Fibroblast of skin of left biceps (primary cell): Measurements from ENCODE around the gene CFL1.
"Not testable (repeated sequence)": the region's sequence is repeated elsewhere in the genome, so short reads cannot be mapped to it uniquely, and the experiment has no call there.

ENCODE experiments used
- DNase-seq, 2 experiments: peaks; one replicate each; pipeline ENCODE4 v3.0.0-alpha.2; 2013; ENCODE audit warnings: low read depth in 2 of 2

The CFL1 gene

DNA sequence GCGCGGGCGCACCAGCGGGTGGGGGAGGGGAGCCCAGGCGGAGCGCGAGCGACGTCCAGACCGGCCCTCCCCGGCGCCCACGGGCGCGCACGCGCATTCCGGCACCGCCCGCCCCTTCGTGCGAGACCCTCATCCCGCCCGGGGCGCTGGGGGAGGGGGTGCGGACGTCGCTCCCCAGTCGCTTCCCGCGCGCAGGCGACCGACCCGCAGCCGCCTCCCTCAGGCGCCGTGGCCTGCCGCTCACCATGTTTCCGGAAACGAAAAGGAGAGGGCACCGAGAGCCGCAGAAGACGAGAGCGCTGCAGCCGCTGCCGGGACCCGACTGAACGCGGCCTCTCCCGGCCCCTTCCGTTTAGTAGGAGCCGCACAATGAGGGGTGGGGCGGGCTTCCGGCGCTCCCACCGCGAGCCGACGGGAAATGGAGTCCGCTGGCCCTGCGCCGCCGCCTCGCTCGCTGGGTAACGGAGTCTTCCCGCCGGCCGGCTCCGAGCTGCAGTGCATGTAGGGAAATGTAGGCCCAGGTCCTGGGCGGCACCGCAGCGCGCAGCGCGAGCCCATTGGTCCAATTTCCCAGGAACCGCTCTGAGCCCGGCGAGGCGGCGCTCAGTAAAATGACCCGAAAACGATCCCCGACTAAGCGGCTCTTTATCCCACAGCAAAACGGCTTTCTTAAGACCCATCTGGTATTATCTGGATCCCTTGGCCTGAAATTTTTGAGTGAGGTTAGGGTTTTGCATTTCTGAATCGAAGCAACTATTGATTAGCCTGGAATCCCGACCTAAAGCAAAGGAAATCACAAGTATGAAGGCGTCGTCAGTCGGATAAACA, at the start of gene CFL1:
Gene CFL1 (minus strand): TSS at position 328 of the 828 bp plus-strand sequence. CDS start 81 bp downstream, at position 247.
- peak; percentile 95 to 96 for DNase-seq

DNA sequence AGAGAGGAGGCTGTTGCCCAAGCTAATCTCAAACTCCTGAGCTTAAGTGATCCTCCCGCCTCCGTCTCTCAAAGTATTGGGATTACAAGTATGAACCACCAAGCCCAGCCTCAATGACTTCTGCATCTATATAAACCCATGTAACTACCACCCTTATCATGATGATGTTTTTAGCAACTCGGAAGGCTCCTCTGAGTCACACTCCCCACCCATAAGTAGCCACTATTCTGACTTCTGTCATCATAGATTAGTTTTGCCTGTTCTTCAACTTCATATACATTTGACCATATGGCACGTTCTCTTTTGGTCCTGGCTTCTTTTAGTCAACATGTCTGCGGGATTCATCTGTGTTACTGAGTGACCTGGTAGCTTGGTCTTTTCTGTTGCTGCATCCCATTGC, 48.6 kb upstream of the CFL1 start:
- DNase-seq: no peak

DNA sequence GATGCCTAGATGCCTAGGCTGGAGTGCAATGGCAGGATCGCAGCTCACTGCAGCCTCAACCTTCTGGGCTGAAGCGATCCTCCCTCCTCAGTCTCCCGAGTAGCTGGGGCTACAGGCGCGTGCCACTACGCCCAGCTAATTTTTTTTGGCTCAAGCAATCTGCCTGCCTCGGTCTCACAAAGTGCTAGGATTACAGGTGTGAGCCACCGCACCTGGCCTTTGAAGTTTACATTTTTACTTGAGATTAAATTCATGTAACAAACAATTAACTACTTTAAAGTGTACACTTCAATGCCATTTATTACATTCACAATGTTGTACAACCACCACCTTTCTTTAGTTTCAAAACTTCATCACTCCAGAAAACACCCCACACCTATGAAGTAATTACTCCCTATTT, 45.7 kb upstream of the CFL1 start:
- no peak for DNase-seq

DNA sequence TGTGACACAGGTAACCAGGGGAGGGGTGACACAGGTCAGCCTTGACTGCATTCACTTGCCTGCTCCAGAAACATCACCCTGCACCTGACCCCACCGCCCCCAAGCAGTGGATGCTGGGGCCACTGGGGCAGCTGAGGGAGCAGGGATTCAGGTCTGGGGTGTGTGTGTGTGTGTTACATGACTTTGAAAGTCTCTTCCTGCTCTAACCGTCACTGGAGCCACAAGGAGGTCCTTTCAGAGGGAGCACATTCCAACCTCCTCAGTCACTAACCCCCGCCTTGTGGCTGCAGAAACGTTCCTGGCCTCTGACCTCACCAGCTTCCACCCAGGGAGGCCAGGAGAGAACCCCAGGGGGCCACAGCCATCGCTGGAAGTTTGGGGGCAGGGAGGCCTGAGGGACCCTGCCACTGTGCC, 45.1 kb upstream of the CFL1 start:
- DNase-seq: peak in 1 of 2 experiments; percentile 53

DNA sequence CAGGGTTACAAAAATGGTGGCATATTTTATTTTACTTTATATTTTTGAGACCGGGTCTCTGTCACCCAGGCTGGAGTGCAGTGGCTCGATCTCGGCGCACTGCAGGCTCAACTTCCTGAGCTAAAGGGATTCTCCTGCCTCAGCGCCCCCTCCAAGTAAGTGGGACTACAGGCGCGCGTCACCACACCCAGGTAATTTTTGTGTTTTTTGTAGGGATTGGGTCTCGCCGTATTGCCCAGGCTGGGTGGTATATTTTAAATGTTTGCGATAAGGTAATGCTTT, 42.9 kb upstream of the CFL1 start:
- no peak for DNase-seq

DNA sequence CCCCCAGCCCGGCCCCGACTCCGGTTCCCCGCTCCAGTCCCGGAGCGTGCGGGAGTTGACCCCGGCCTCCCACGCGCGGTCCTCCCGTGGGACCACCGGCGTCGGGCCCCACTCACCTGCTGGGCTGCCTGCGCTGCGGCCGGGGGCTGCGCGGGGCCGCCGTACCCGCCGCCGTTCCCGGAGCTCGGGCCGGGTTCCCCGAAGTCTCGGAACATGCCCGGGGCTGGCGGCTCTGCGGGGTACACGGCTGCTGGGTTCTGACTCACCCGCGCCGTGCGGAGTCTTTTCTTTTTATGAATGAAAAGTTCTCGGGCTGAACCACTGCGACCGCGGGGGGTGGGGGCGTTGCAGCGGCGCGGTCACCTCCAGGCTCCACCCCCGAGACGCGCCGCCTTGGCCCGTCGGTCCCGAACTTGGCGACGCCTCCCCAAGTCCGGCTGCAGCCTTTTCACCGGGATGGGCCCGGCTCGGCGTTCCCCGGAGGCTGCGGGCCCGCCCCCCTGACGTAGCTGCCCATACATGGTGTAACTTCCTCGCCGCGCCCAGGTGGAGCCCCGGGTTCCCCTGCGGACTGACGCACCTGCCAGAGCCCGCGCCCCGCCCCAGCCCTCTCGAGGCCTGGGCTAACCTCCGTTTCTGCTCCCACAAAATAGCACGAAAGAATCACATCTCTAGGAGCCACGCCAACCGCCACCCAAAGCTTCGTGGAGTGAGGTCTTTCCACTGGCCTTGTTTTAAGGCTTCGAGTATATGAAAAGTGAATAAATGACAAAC, 42.3 kb upstream of the CFL1 start, which contains the start of gene FOSL1:
Gene FOSL1 (minus strand): TSS at position 264 of the 774 bp plus-strand sequence. CDS start 49 bp downstream, at position 215.
- DNase-seq: peak; percentile 77 to 79

DNA sequence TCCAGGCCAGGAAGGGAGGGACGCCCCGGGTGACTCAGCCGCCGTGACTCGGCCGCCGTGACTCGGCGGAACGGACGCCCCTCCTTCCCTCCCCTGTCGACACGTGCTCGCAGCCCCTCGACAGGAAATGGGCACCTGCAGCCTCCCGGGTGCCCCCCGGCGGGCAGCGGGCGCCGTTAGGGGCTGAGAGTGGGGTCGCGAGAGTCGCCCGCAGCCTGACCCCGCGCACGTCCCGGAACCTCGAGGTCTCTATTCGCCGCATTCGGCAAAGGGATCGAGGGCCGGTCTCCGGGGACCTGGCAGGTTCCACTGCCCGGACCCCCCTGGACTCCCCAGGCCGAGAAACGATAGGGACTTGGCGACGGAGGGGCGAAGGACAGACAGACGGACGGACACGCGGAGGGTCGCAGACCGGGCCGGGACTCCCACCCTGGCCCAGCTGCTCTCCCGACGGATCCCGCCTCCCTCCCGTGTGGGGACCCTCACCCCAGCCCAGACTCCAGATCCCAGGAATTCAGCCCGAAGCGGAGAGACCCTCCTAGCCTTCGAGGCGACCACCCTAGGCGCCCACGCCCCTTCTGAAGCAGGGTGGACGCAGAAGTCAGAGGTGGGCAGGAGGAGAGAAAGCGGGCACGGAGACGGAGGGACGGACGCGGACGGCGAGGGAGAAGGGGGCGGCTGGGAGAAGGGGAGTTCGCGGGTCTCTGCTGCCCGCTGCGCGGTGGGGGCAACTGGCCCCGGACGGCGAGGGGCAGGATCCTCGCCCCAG, 41.6 kb upstream of the CFL1 start:
- DNase-seq: no peak

DNA sequence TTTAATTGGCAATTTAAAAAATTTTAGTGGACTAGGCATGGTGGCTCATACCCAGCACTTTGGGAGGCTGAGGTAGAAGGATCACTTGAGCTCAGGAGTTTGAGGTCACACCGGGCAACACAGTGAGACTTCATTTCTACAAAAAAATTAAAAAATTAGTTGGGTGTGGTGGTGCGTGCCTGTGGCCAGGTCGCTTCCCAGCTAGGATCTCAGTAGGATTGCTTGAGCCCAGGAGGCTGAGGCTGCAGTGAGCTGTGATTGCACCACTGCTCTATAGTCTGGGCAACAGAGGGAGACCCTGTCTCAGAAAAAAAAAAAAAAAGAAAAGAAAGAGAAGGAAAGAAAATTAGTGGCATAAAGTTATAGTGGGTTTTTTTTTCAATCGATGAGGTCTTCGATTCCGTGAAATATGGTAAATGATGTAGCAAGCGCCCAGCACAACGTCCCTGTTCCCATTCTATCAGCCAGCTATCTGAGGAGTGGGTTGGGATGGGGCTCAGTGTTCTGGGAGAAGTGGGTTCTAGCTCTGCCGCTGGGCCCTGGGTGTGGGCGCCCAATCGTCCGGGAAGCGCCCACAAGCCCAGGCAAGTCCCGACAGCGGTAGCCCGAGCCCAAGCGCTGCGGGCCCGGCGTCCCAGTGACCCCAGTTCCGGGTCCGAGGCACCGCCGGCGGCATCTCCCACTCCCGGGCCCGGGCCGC, 40.8 kb upstream of the CFL1 start:
- DNase-seq: no peak

DNA sequence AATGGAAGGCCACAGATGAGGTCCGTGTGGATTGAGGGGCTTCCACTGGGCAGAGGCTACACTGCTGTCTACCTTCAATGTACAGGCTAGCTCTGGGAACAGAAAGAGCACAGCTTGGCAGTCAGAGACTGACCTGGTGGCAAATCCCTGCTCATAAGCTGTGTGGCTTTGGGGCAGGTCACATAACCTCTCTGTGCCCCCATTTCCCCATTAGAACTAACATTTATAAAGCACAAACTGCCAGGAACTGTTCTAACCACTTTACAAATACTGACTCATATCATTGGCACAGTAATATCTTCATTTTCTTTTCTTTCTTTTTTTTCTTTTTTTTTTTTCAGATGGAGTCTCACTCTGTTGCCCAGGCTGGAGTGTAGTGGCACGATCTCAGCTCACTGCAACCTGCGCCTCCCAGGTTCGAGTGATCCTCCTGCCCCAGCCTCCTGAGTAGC, 39.1 kb upstream of the CFL1 start:
- no peak for DNase-seq

DNA sequence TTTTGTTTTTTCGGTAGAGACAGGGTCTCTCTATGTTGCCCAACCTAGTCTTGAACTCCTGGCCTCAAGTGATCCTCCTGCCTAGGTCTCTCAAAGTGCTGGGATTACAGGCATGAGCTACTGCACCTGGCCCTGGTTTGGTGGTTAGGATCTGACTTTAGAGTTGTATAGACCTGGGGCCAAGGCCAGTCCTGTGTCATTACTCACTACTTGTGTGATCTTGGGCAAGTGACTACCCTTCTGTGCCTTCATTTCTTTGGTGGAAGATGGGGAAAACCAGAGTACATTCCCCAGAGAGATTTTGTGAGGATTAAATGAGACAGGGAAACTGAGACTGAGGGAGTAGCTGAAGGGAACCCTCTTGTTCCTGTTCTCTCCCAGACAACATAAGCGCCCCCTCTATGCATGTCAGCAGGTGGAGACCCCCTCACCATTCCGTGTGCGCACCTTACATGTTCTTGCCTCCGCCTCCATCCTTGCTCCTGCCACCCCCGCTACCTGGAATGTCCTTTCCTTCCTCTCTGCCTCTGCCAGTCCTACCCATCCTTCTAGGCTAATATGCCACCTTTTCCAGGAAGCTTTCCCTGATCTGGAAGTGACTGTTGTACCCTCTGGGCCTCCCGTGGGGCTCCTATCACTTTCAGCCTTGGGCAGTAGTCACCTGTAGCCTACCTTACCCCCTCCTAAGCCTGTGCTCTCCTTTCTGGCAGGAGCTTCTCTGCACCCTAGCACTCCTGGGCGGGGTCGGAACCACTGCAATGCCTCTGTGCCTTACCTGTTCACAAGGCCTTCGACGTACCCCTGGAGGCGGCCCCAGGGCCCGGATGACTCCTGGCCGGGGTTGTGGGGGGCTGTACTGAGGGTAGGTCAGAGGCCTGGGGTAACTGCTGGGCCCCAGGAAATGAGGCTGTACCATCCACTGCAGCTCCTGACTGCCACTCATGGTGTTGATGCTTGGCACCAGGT, 38.3 kb upstream of the CFL1 start:
- DNase-seq: no peak

DNA sequence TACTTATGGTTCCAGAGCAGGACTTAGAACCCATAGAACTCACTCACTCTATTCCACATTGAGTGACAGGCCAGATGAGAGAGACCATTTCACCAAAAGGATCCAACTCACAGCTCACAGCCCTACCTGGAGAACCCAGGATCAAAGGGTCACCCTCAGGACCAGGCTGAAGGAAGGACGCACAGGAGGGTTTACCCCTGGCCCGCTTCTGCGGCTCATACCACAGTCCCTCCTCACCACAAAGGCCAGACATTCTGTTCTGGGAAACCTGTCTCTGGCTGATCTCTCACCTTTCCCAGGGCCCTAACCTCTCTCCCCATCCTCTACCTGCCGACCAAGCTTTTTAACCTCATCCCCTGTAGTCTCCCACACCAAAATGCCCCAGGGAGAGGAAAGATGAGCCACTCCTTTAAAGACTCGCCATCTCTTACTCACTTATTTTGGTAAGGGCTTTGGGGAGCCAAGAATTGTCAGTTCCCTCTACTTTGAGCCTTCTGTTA, 37.6 kb upstream of the CFL1 start:
- DNase-seq: no peak

DNA sequence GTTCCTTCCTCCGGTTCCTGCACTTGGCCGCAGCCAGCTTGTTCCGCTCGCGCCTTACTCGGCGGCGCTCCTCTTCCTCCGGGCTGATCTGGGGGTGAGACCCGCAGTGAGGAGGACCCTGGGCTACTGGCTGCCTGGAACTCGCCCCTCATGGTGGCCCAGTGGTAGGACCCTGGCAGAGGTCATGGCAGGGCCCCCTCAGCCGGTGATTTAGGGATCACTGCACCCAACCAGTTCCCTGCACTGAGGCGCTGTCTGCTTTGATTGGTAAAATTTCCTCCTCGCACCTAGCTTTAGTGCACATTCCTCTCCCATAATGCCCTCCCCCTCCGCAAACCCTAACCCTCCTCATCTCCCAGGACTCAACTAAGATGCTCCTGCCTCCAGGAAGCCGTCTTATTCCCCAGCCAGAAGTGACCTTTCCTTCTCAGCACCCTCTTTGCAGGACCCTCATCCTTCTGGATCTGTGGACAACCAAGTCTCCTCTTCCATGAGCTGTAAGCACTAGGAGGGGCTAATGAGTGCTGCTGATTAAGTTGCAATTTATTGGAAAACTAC, 36.1 kb upstream of the CFL1 start:
- no peak for DNase-seq

DNA sequence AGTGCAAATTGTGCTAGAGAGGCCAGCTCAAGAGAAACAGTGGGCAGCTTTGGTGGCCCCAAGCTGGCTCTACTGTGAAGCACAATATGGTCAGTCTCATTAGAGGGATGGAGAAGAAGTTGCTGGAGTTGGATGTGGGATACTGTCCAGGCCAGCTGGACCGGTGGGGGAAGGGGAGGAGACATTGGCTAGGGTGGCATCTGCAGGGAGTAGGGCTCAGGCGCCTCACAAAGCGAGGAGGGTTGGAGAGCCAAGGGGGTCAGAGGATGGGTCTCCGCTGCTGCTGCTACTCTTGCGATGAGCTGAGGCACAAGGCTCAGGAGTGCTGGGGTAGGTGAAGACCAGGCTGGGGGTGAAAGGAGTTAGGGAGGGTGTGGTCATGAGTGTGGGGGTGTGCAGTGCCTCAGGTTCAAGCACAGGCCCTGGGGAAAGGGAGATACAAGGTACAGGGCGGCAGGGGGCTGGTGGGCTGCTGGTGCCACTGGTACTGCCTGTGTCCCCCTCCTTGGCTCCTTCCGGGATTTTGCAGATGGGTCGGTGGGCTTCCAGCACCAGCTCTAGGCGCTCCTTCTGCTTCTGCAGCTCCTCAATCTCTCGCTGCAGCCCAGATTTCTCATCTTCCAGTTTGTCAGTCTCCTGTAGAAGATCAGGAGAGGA, 34.8 kb upstream of the CFL1 start:
- DNase-seq: no peak

DNA sequence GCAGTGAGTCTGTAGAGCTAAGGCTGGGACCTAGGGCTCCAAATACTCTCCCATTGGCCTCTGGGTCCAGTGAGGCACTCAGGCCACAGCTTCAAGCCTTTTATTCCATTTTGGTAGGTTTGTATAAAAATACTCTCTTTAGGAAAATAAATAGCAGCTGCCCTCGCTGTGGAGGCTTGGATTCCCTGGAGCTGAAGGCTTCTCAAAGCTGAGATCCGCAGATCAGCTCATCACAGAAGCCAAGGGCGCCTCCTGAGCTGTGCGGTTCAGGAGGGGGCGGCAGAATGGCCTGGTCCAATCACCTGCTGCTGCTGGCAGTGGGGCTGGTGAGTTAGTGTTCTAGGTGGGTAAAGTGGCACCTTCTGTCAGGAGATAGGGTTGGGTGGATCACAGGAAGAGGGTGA, 34.2 kb upstream of the CFL1 start:
- not testable (repeated sequence) for DNase-seq

DNA sequence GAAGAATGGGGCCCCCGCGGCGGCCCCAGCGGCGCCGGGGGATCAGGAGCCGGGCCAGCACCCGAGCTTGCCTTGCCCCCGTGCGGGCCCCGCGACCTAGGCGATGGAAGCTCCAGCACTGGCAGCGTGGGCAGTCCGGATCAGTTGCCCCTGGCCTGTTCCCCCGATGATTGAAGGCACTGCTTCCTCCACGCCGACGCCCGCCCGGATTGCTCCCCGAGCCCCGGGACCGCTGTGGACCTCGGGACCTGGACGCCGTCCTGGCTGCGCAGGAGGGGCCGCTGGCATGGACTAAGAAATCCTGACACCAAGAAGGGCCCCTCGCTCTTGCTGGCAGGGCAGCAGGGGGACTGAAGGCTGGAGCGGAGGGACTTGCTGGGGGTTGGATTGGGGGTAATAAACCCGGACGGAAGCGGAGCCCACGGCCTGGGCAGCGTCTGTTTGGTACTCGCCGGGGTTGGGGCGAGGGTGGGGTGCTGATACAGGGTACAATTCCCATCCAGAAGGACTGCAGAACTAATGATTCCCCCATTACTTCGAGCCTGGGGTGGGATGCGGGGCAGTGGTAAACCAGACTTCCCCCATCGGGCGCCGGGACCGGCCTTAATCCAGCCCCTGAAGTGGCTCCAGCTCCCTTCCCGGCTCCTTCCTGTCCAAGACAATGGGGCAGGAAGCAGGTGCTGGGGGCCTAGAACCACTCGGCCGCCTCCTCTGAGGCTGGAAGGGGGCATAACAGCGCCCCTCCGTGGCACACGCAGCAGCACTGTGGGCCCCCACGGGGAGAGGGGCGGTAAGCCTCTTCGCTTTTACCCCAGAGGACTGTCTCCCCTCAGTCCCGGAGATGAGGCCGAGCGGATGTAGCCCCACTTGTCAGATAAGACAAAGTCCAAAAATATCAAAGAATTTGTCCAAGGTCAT, 33.5 kb upstream of the CFL1 start:
- no peak for DNase-seq

DNA sequence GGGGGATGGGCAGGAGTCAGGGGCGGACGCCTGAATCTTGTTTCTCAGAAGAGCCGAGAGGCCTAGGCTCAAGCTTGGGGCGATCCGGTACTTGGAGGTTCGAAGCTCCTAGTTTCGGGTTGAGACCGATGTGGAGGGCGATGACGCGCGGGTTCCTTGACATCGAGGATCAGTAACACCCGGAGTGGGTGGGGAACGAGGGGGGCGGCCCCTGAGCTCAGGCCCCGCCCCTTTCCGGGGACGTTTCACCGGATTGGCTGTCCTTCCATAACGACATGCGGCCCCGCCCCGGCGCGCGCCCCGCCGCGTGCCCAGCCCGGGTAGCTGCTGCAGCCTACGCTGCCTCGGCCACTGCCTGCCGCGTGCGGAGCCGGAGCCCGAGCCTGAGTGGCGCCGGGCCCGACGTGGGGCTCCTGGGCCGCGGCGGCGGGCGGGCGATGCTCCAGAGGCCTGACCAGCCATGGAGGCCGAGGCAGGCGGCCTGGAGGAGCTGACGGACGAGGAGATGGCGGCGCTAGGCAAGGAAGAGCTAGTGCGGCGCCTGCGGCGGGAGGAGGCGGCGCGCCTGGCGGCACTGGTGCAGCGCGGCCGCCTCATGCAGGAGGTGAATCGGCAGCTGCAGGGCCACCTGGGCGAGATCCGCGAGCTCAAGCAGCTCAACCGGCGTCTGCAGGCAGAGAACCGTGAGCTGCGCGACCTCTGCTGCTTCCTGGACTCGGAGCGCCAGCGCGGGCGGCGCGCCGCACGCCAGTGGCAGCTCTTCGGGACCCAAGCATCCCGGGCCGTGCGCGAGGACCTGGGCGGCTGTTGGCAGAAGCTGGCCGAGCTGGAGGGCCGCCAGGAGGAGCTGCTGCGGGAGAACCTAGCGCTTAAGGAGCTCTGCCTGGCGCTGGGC, 32.6 kb upstream of the CFL1 start, which contains the start of gene CCDC85B:
Gene CCDC85B (plus strand): TSS at position 350 of the 895 bp plus-strand sequence. CDS start 111 bp downstream, at position 461.
- peak; percentile 84 to 88 for DNase-seq
